HCT116 (cell line): ENCODE results near the gene PCID2. TPM values are rescaled to one million over a fixed set of nuclear protein-coding genes. Genes with fewer than 3 reads are reported as not detected.

Experiments used
- ATAC-seq: fragments of 200-7000 bp; cut with Tn5 transposase; 2 replicates; pipeline ENCODE4 v1.9.1; 2020; ENCODE audit warnings: mild to moderate bottlenecking, moderate library complexity
- BruUV-seq: library from RNA; stranded (reverse); fragments of 400-500 nt; replicated peaks from 2 replicates; lab custom pipeline; 2021; lab: Mats Ljungman, UMichigan
- CTCF ChIA-PET: fragments of 300-600 bp; sonication (Branson Sonifier 250); formaldehyde crosslinking; loops from one replicate; lab custom pipeline; 2021; ENCODE audit warnings: antibody characterized with exemption; lab: Charles Lee
- POLR2A ChIA-PET: fragments of 300-600, 350-600 bp; sonication (Branson Sonifier 250); formaldehyde crosslinking; loops from one replicate; lab custom pipeline; 2021; ENCODE audit warnings: antibody characterized with exemption; lab: Charles Lee
- RAD21 ChIA-PET, 2 experiments: fragments of 300-600 bp; sonication (Branson Sonifier 250); formaldehyde crosslinking; loops; one replicate each; lab custom pipeline; 2023; ENCODE audit warnings: low total read pairs in 2 of 2; ENCODE audit not compliant: uncharacterized antibody in 2 of 2, unreplicated experiment in 2 of 2, low non-redundant PET in 1 of 2; lab: Charles Lee
- DNase-seq: peaks from one replicate; pipeline ENCODE4 v3.0.0-alpha.2; 2010; ENCODE audit warnings: low read depth, low spot score
- H2AFZ ChIP-seq: fragments of 200-600 bp; shearing (Covaris generic), sonication (generic); 2 replicates; pipeline ENCODE4 v1.6.1; 2017; ENCODE audit warnings: low read depth, mixed run types, mixed read lengths, antibody characterized with exemption, low read length; ENCODE audit not compliant: poor library complexity, severe bottlenecking
- H3K27ac ChIP-seq: 2 replicates; pipeline ENCODE4 v1.5.1; 2012; ENCODE audit warnings: low read depth, low read length
- H3K27me3 ChIP-seq: fragments of 200-600 bp; sonication (generic); 2 replicates; pipeline ENCODE4 v1.6.1; 2016; ENCODE audit warnings: mixed run types, low read length, mixed read lengths; ENCODE audit not compliant: insufficient read depth
- H3K36me3 ChIP-seq, 2 experiments: fragments of 200-500 bp in 1 of 2; fragments of 200-600 bp in 1 of 2; sonication (Bioruptor generic) in 1 of 2; sonication (generic) in 1 of 2; 2 replicates each; pipeline versions ENCODE4 v1.5.1 to v1.6.1; 2014 to 2016; ENCODE audit warnings: low read length in 2 of 2, inconsistent platforms in 1 of 2, mixed read lengths in 1 of 2, mixed run types in 1 of 2; ENCODE audit not compliant: insufficient read depth in 2 of 2, control insufficient read depth in 1 of 2
- H3K4me1 ChIP-seq, 2 experiments: fragments of 200-600 bp in 1 of 2; sonication (generic) in 1 of 2; 2 replicates each; pipeline versions ENCODE4 v1.5.1 to v1.6.1; 2012 to 2017; ENCODE audit warnings: low read length in 2 of 2, inconsistent platforms in 1 of 2, mild to moderate bottlenecking in 1 of 2, mixed read lengths in 1 of 2, mixed run types in 1 of 2, moderate library complexity in 1 of 2; ENCODE audit not compliant: insufficient read depth in 2 of 2, control insufficient read depth in 1 of 2
- H3K4me2 ChIP-seq: fragments of 200-600 bp; sonication (generic); 2 replicates; pipeline ENCODE4 v1.6.1; 2017; ENCODE audit warnings: mixed run types, low read length, mixed read lengths
- H3K4me3 ChIP-seq, 2 experiments: fragments of 200-600 bp in 1 of 2; sonication (generic) in 1 of 2; replicated peaks in 1 of 2; 2 replicates each; pipeline ENCODE4 v1.5.1; 2011 to 2016; ENCODE audit warnings: low read length in 2 of 2, control low read depth in 1 of 2, low read depth in 1 of 2, mild to moderate bottlenecking in 1 of 2, mixed read lengths in 1 of 2, mixed run types in 1 of 2
- H3K79me2 ChIP-seq: fragments of 200-600 bp; sonication (generic); 2 replicates; pipeline ENCODE4 v1.6.1; 2017; ENCODE audit warnings: mild to moderate bottlenecking, mixed run types, low read length, moderate library complexity, mixed read lengths; ENCODE audit not compliant: insufficient read depth
- H3K9ac ChIP-seq: fragments of 200-600 bp; sonication (generic); 2 replicates; pipeline ENCODE4 v1.6.1; 2016; ENCODE audit warnings: low read length, mixed read lengths
- H3K9me2 ChIP-seq: fragments of 200-600 bp; sonication (generic), shearing (Covaris generic); 2 replicates; pipeline ENCODE4 v1.6.1; 2017; ENCODE audit warnings: mixed run types, mild to moderate bottlenecking, moderate library complexity; ENCODE audit not compliant: insufficient read depth
- H3K9me3 ChIP-seq, 2 experiments: fragments of 200-500 bp in 1 of 2; fragments of 200-600 bp in 1 of 2; sonication (Bioruptor generic) in 1 of 2; sonication (generic) in 1 of 2; 2 replicates each; pipeline ENCODE4 v1.6.1; 2014 to 2017; ENCODE audit warnings: low read length in 2 of 2, mixed read lengths in 2 of 2, inconsistent platforms in 1 of 2, low read depth in 1 of 2, mild to moderate bottlenecking in 1 of 2, mixed run types in 1 of 2, moderate library complexity in 1 of 2; ENCODE audit not compliant: control insufficient read depth in 1 of 2, insufficient read depth in 1 of 2
- H4K20me1 ChIP-seq: fragments of 200-600 bp; sonication (generic), shearing (Covaris generic); 2 replicates; pipeline ENCODE4 v1.6.1; 2017; ENCODE audit warnings: mixed run types, mild to moderate bottlenecking, moderate library complexity; ENCODE audit not compliant: insufficient read depth
- EGR1 ChIP-seq: IDR thresholded peaks from 2 replicates; pipeline ENCODE4 v1.6.1; 2012; ENCODE audit warnings: low read depth
- EZH2phosphoT487 ChIP-seq: fragments of 200-600 bp; IDR thresholded peaks from 2 replicates; pipeline ENCODE4 v1.6.1; 2018; ENCODE audit warnings: antibody characterized with exemption, borderline replicate concordance
- FOSL1 ChIP-seq: IDR thresholded peaks from 2 replicates; pipeline ENCODE4 v1.6.1; 2012; ENCODE audit warnings: low read depth
- POLR2AphosphoS5 ChIP-seq: IDR thresholded peaks from 2 replicates; pipeline ENCODE4 v1.6.1; 2011; ENCODE audit warnings: mild to moderate bottlenecking, low read depth, low read length, moderate library complexity
- SRF ChIP-seq: IDR thresholded peaks from 2 replicates; pipeline ENCODE4 v1.6.1; 2012; ENCODE audit warnings: low read depth
- TCF7L2 ChIP-seq: IDR thresholded peaks from 2 replicates; pipeline ENCODE4 v1.7.0; 2011; ENCODE audit warnings: borderline replicate concordance, inconsistent platforms; ENCODE audit not compliant: insufficient read depth, insufficient read length; ENCODE audit errors: extremely low read depth
- YY1 ChIP-seq: IDR thresholded peaks from 2 replicates; pipeline ENCODE4 v1.6.1; 2011; ENCODE audit warnings: low read length, low read depth, moderate library complexity, mild to moderate bottlenecking; ENCODE audit not compliant: insufficient replicate concordance; ENCODE audit errors: extremely low read depth
- intact Hi-C: fragments of 100-400 bp; cut with micrococcal nuclease; formaldehyde crosslinking; loops from 2 replicates; pipeline ENCODE4 v1.10.0; 2022
- total RNA-seq: library from RNA; stranded (reverse); gene quantifications from one replicate; pipeline ENCODE4 v1.2.1, GENCODE V29; 2021; ENCODE audit not compliant: unreplicated experiment
- TF ChIP-seq, protein P1 (sequence below): IDR thresholded peaks from 2 replicates; pipeline ENCODE4 v1.6.1; 2012
- TF ChIP-seq, protein P2 (sequence below): IDR thresholded peaks from 2 replicates; pipeline ENCODE4 v1.6.1; 2012

Gene PCID2
- total RNA-seq, 1 experiment from 2014 or later = 73.3 TPM

DNA sequence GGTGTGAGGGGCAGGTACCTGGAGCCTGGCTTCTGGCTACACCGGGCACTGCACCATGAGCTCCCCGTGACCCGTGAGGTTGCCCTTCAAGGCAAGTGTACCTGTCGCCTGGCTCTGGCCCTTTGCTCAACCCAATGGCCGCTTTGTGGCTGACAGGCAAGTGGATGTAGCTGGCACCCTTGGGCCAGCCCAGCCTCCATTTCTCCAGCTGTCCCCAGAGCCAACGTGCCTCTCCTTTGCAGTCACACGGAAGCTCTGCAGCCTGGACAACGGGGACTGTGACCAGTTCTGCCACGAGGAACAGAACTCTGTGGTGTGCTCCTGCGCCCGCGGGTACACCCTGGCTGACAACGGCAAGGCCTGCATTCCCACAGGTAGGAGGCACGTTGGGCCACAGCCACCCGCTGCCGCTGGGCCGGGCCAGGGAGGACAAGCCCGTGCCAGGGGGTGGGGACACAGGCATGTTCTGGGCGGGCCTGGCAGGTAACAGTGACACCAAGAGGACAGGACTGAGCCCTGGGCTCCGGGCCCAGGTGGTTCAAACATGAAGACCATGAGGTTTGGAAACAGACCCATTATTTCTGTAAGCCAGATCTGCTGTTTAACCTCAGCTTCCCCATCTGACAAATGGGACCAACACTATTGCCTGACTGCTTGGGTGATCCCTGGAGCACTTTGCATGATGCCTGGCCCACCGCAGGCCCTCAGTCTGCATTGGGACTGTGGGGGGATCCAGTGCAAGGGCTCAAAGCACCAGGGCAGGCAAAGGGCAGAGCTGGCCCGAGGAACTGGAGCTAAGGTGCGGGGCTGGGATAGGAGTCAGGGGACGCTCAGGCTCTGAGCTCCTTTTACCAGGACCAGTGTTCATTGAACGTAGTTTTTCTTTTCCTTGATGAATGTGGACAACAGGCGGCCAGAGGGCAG, 67.5 kb downstream of the PCID2 start:
- no peaks in the 10 kb centered on the region for H3K36me3 ChIP-seq
- no peaks in the 10 kb centered on the region for H3K4me1 ChIP-seq
- no peak overlapping the region for H3K9ac ChIP-seq
- no peaks in the 10 kb centered on the region for H3K79me2 ChIP-seq
- H3K4me2 ChIP-seq = no peak overlapping the region
- H3K27ac ChIP-seq = no peak overlapping the region
- H3K9me2 ChIP-seq = no peaks in the 10 kb centered on the region
- H4K20me1 ChIP-seq = no peaks in the 10 kb centered on the region
- H2AFZ ChIP-seq = no peak overlapping the region
- ChIA-PET CTCF (no interaction called here), POLR2A (no interaction called here), RAD21 (no interaction called here)
- no peak for TF ChIP-seq POLR2AphosphoS5
- TF ChIP-seq FOSL1 = no peak
- TF ChIP-seq, protein P1, sequence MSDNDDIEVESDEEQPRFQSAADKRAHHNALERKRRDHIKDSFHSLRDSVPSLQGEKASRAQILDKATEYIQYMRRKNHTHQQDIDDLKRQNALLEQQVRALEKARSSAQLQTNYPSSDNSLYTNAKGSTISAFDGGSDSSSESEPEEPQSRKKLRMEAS = no peak
- no peak for TF ChIP-seq SRF
- TF ChIP-seq EGR1 = no peak
- TF ChIP-seq YY1 = no peak
- TF ChIP-seq, protein P2, sequence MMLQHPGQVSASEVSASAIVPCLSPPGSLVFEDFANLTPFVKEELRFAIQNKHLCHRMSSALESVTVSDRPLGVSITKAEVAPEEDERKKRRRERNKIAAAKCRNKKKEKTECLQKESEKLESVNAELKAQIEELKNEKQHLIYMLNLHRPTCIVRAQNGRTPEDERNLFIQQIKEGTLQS = no peak
- TF ChIP-seq EZH2phosphoT487 = no peak
- no peak for TF ChIP-seq TCF7L2
- H3K9me3 ChIP-seq = no peaks in the 10 kb centered on the region
- intact Hi-C loops = no loop called here
- H3K27me3 ChIP-seq = no peaks in the 10 kb centered on the region
- DNase-seq (no peak), ATAC-seq (no peak)
- no TSS peak for BruUV-seq
- no peak overlapping the region for H3K4me3 ChIP-seq
